HL-60 (cell line): ENCODE data around the gene HAP1.

Experiments used
- DNase-seq, 2 experiments: peaks; one replicate each; pipeline ENCODE4 v3.0.0-alpha.2; 2010 to 2020; ENCODE audit warnings: low read depth in 1 of 2, low spot score in 1 of 2
- H3K27ac ChIP-seq: fragments of 250-450 bp; sonication (Bioruptor Pico); replicated peaks from 2 replicates; pipeline ENCODE4 v1.5.1; 2020; ENCODE audit warnings: mild to moderate bottlenecking, moderate library complexity
- H3K27me3 ChIP-seq: fragments of 250-450 bp; sonication (Bioruptor Pico); 2 replicates; pipeline ENCODE4 v1.5.1; 2021; ENCODE audit warnings: mild to moderate bottlenecking, moderate library complexity; ENCODE audit not compliant: insufficient read depth, poor library complexity, severe bottlenecking
- H3K4me3 ChIP-seq: replicated peaks from 2 replicates; pipeline ENCODE4 v1.5.1; 2011; ENCODE audit warnings: mild to moderate bottlenecking, control low read depth, low read length; ENCODE audit not compliant: insufficient read depth
- CTCF ChIP-seq: IDR thresholded peaks from one replicate; pipeline ENCODE4 v1.5.1; 2011; ENCODE audit warnings: low read length, control low read depth, inconsistent platforms; ENCODE audit not compliant: insufficient read depth
- GABPA ChIP-seq: IDR thresholded peaks from 2 replicates; pipeline ENCODE4 v1.6.1; 2012; ENCODE audit warnings: low read depth
- POLR2AphosphoS5 ChIP-seq: IDR thresholded peaks from 2 replicates; pipeline ENCODE4 v1.6.1; 2012; ENCODE audit warnings: low read depth
- REST ChIP-seq: IDR thresholded peaks from 2 replicates; pipeline ENCODE4 v1.6.1; 2012; ENCODE audit warnings: low read depth; ENCODE audit not compliant: insufficient replicate concordance
- SPI1 ChIP-seq: IDR thresholded peaks from 2 replicates; pipeline ENCODE4 v1.6.1; 2012; ENCODE audit warnings: low read depth, mild to moderate bottlenecking, borderline replicate concordance

The HAP1 gene

DNA sequence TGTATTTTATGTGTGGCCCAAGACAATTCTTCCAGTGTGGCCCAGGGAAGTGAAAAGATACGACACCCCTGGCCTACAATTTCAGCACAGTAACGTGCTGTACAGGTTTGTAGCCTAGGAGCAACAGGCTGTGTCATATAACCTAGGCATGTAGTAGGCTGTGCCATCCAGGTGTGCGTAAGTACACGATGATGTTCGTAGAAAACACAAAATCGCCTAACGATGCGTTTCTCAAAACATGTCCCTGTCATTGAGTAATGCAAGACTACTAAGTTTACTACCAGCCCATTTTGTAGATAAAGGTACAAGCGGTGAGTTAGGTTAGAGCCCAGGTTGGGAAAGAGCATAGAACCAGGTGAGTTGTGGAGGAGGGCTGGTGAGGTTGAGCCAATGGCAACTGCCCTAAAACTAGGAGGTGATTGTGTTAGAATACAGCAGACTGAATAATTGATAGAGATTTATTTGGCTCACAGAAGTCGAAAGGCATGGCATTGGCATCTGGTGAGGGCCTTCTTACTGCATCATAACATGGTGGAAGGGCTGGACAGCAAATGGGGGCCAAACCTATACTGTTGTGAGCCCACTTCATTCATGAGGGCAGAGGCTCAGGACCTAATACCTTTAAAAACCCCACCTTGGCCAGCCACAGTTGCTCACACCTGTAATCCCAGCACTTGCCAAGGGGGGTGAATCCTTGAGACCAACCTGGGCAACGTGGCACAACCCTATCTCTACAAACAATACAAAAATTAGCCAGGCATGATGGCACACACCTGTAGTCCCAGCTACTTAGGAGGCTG, 41.5 kb downstream of the HAP1 start:
- TF ChIP-seq POLR2AphosphoS5 (peak; percentile 42), SPI1 (no peak)
- DNase-seq, result no peak
- Histone ChIP-seq H3K27ac (no peak overlapping the region), H3K27me3 (no peaks in the 10 kb centered on the region), H3K4me3 (no peak overlapping the region)

GRCh38 chr17:41691031-41691777, 43.2 kb downstream of the HAP1 start:
- Histone ChIP-seq H3K27me3 (no peaks in the 10 kb centered on the region), H3K27ac (no peak overlapping the region), H3K4me3 (no peak overlapping the region)
- no peak for DNase-seq
- TF ChIP-seq REST, result no peak
- TF ChIP-seq POLR2AphosphoS5, result peak; percentile 33

GRCh38 chr17:41690497-41690896, 43.9 kb downstream of the HAP1 start:
- no peak overlapping the region for H3K4me3 ChIP-seq

More at GRCh38 chr17:41690497-41690896, 43.9 kb downstream of the HAP1 start:
- Histone ChIP-seq H3K27ac (no peak overlapping the region; the same call in 1 of the 2 replicates), H3K27me3 (no peaks in the 10 kb centered on the region)
- no peak for DNase-seq
- TF ChIP-seq REST (no peak), POLR2AphosphoS5 (no peak), SPI1 (no peak), GABPA (no peak), CTCF (no peak)
